SK-N-SH (cell line): ENCODE results near the gene PEX14. TPM values are rescaled to one million over a fixed set of nuclear protein-coding genes. Genes with fewer than 3 reads are reported as not detected.

Experiments
- CTCF ChIA-PET: fragments of 300-600, 350-600 bp; formaldehyde crosslinking; extraction: SDS; loops from one replicate; lab custom pipeline; 2021; lab: Yijun Ruan, JAX
- POLR2A ChIA-PET: fragments of 350-600 bp; sonication (Branson Sonifier 250); formaldehyde crosslinking; extraction: SDS; loops from one replicate; lab custom pipeline; 2020; ENCODE audit warnings: antibody characterized with exemption, inconsistent platforms; lab: Yijun Ruan, JAX
- DNase-seq: peaks from one replicate; pipeline ENCODE4 v3.0.0; 2012
- H2AFZ ChIP-seq: fragments of 200-600 bp; sonication (generic); 2 replicates; pipeline ENCODE4 v1.8.1; 2016; ENCODE audit warnings: antibody characterized with exemption, mild to moderate bottlenecking, low read depth
- H3F3A ChIP-seq: fragments of 200-600 bp; sonication (generic); replicated peaks from 2 replicates; pipeline ENCODE3; 2016; ENCODE audit warnings: antibody characterized with exemption, mild to moderate bottlenecking; ENCODE audit not compliant: insufficient read depth
- H3K27ac ChIP-seq, 2 experiments: fragments of 200-500 bp in 1 of 2; fragments of 200-600 bp in 1 of 2; sonication (Bioruptor generic) in 1 of 2; sonication (generic), shearing (Covaris generic) in 1 of 2; 2 replicates each; pipeline versions ENCODE4 v1.5.1 to v1.6.1; 2014 to 2016; ENCODE audit warnings: low read depth in 2 of 2, inconsistent platforms in 1 of 2, low read length in 1 of 2, mild to moderate bottlenecking in 1 of 2, mixed read lengths in 1 of 2
- H3K27me3 ChIP-seq: fragments of 200-600 bp; sonication (generic), shearing (Covaris generic); 2 replicates; pipeline ENCODE4 v1.6.1; 2016; ENCODE audit warnings: mixed run types; ENCODE audit not compliant: insufficient read depth
- H3K36me3 ChIP-seq, 2 experiments: fragments of 200-500 bp in 1 of 2; fragments of 200-600 bp in 1 of 2; sonication (Bioruptor generic) in 1 of 2; sonication (generic) in 1 of 2; replicated peaks in 1 of 2; 2 replicates each; pipeline versions ENCODE3 to v1.5.1; 2014 to 2016; ENCODE audit warnings: low read length in 1 of 2, mild to moderate bottlenecking in 1 of 2; ENCODE audit not compliant: insufficient read depth in 2 of 2, control insufficient read depth in 1 of 2
- H3K4me1 ChIP-seq, 2 experiments: fragments of 200-500 bp in 1 of 2; fragments of 200-600 bp in 1 of 2; sonication (Bioruptor generic) in 1 of 2; sonication (generic), shearing (Covaris generic) in 1 of 2; 2 replicates each; pipeline versions ENCODE4 v1.5.1 to v1.6.1; 2014 to 2016; ENCODE audit warnings: low read depth in 1 of 2, low read length in 1 of 2, mixed run types in 1 of 2; ENCODE audit not compliant: insufficient read depth in 2 of 2, control insufficient read depth in 1 of 2
- H3K4me2 ChIP-seq: fragments of 200-600 bp; sonication (generic), shearing (Covaris generic); 2 replicates; pipeline ENCODE4 v1.6.1; 2017; ENCODE audit warnings: mixed run types
- H3K4me3 ChIP-seq, 2 experiments: fragments of 200-500 bp in 1 of 2; fragments of 200-600 bp in 1 of 2; sonication (Bioruptor generic) in 1 of 2; sonication (generic), shearing (Covaris generic) in 1 of 2; 2 replicates each; pipeline versions ENCODE4 v1.5.1 to v1.8.1; 2014 to 2016; ENCODE audit warnings: low read depth in 2 of 2, inconsistent platforms in 1 of 2, low read length in 1 of 2, mild to moderate bottlenecking in 1 of 2, mixed read lengths in 1 of 2, moderate library complexity in 1 of 2
- H3K79me2 ChIP-seq: fragments of 200-600 bp; sonication (generic); 2 replicates; pipeline ENCODE4 v1.8.1; 2017; ENCODE audit warnings: mild to moderate bottlenecking; ENCODE audit not compliant: insufficient read depth
- H3K9ac ChIP-seq: fragments of 200-600 bp; sonication (generic); 2 replicates; pipeline ENCODE4 v1.6.1; 2017; ENCODE audit warnings: mixed run types
- H3K9me2 ChIP-seq: fragments of 200-600 bp; sonication (generic); 2 replicates; pipeline ENCODE4 v1.6.1; 2017; ENCODE audit warnings: mixed run types
- H3K9me3 ChIP-seq: fragments of 200-600 bp; sonication (generic); 2 replicates; pipeline ENCODE4 v1.6.1; 2017; ENCODE audit warnings: mixed run types, mild to moderate bottlenecking, moderate library complexity
- H4K20me1 ChIP-seq: fragments of 200-600 bp; sonication (generic); 2 replicates; pipeline ENCODE4 v1.6.1; 2017; ENCODE audit warnings: mild to moderate bottlenecking, mixed run types; ENCODE audit not compliant: insufficient read depth
- CHD2 ChIP-seq: fragments of 150-350 bp; IDR thresholded peaks from 2 replicates; pipeline ENCODE4 v1.6.1; 2018; ENCODE audit warnings: low read length; ENCODE audit not compliant: partially characterized antibody
- CTCF ChIP-seq: fragments of 200-600 bp; sonication (generic); IDR thresholded peaks from 2 replicates; pipeline ENCODE4 v1.6.1; 2017; ENCODE audit warnings: antibody characterized with exemption, mild to moderate bottlenecking, moderate library complexity
- ELF1 ChIP-seq: IDR thresholded peaks from 2 replicates; pipeline ENCODE4 v1.4.0; 2012
- EZH2phosphoT487 ChIP-seq: fragments of 200-600 bp; sonication (generic); IDR thresholded peaks from 2 replicates; pipeline ENCODE4 v1.6.1; 2017; ENCODE audit warnings: low read depth, mixed run types, mild to moderate bottlenecking, antibody characterized with exemption, moderate library complexity, borderline replicate concordance
- FOSL2 ChIP-seq: IDR thresholded peaks from 2 replicates; pipeline ENCODE4 v1.4.0; 2012; ENCODE audit warnings: low read depth, mild to moderate bottlenecking, moderate library complexity, borderline replicate concordance
- FOXJ3 ChIP-seq: sonication (generic); formaldehyde crosslinking; IDR thresholded peaks from 2 replicates; pipeline ENCODE4 v1.5.1; 2020; ENCODE audit warnings: mild to moderate bottlenecking, missing genetic modification reagents
- FOXM1 ChIP-seq: IDR thresholded peaks from 2 replicates; pipeline ENCODE4 v1.4.0; 2012; ENCODE audit warnings: low read depth, mild to moderate bottlenecking
- IRF3 ChIP-seq: fragments of 150-350 bp; IDR thresholded peaks from 2 replicates; pipeline ENCODE4 v1.6.1; 2016; ENCODE audit warnings: mild to moderate bottlenecking, low read depth, low read length
- MAX ChIP-seq: IDR thresholded peaks from 2 replicates; pipeline ENCODE4 v1.4.0; 2012; ENCODE audit warnings: low read depth
- NRF1 ChIP-seq: IDR thresholded peaks from 2 replicates; pipeline ENCODE4 v1.6.1; 2012; ENCODE audit warnings: low read depth, mild to moderate bottlenecking, low read length
- PBX3 ChIP-seq: IDR thresholded peaks from 2 replicates; pipeline ENCODE4; 2012
- POLR2AphosphoS5 ChIP-seq: IDR thresholded peaks from 2 replicates; pipeline ENCODE4 v1.6.1; 2012; ENCODE audit warnings: low read depth, low read length
- RAD21 ChIP-seq: IDR thresholded peaks from 2 replicates; pipeline ENCODE4 v1.6.1; 2012; ENCODE audit warnings: mild to moderate bottlenecking, low read length
- RCOR1 ChIP-seq: fragments of 150-350 bp; IDR thresholded peaks from 2 replicates; pipeline ENCODE4 v1.6.1; 2017; ENCODE audit warnings: antibody characterized with exemption, low read length
- RFX5 ChIP-seq: IDR thresholded peaks from 2 replicates; pipeline ENCODE4 v1.6.1; 2012; ENCODE audit warnings: mild to moderate bottlenecking, improper control_type of control experiment, low read length
- SIN3A ChIP-seq: IDR thresholded peaks from 2 replicates; pipeline ENCODE4 v1.6.1; 2012; ENCODE audit warnings: low read depth, mild to moderate bottlenecking, low read length, moderate library complexity, borderline replicate concordance
- TAF1 ChIP-seq: IDR thresholded peaks from 2 replicates; pipeline ENCODE4 v1.6.1; 2012; ENCODE audit warnings: low read depth, mild to moderate bottlenecking, low read length, moderate library complexity, borderline replicate concordance
- TCF12 ChIP-seq: IDR thresholded peaks from 2 replicates; pipeline ENCODE4 v1.4.0; 2012
- TEAD4 ChIP-seq: IDR thresholded peaks from 2 replicates; pipeline ENCODE4 v1.4.0; 2012; ENCODE audit warnings: mild to moderate bottlenecking, borderline replicate concordance; ENCODE audit not compliant: insufficient read depth
- WGBS: methylation state at CpG from one replicate; pipeline ENCODE4 v1.1.6; 2017; ENCODE audit warnings: low lambda C conversion rate; 5-methylcytosine and 5-hydroxymethylcytosine counted together
- polyA plus RNA-seq, 3 experiments: library from polyadenylated mRNA; depleted of rRNA; stranded (reverse); fragments of >200 nt; gene quantifications; 2 replicates each; pipeline ENCODE4 v1.2.3, GENCODE V29; 2012

The PEX14 gene
- polyA plus RNA-seq, 1 of the 3 experiments (the other 2 are of a cell fraction), result 36.2 TPM

- Histone ChIP-seq H3K9ac (no peak overlapping the region), H4K20me1 (no peaks in the 10 kb centered on the region), H3K27me3 (no peaks in the 10 kb centered on the region), H3F3A (no peaks in the 10 kb centered on the region), H3K9me3 (no peaks in the 10 kb centered on the region), H3K79me2 (no peaks in the 10 kb centered on the region), H3K4me2 (no peak overlapping the region), H3K9me2 (no peaks in the 10 kb centered on the region), H3K4me1 (peaks cover 0 to 59% of the 10 kb centered on the region in 2 experiments; a peak in 1 of 4 replicates), H3K36me3 (no peaks in the 10 kb centered on the region), H3K4me3 (no peak overlapping the region), H3K27ac (no peak overlapping the region), H2AFZ (no peak overlapping the region)
- WGBS, result 80% methylated on average over 1 of the region's 5 CpGs
- DNase-seq, result no peak
- POLR2A ChIA-PET, result no interaction called here
- CTCF ChIA-PET, result interaction anchor here (0.8 to 1.1 kb wide), 2 partner anchors 10 to 181 kb away, joined by 3 to 4 read pairs; no protein-coding TSS in a partner anchor
- TF ChIP-seq RFX5 (no peak), FOXM1 (no peak), TAF1 (no peak), TEAD4 (no peak)
Observed at GRCh38 chr1:10675813-10676212, 201.1 kb downstream of the PEX14 start.

GRCh38 chr1:10676963-10677362, 202.2 kb downstream of the PEX14 start:
- Histone ChIP-seq H3F3A (no peaks in the 10 kb centered on the region), H3K9me3 (no peaks in the 10 kb centered on the region), H2AFZ (no peak overlapping the region), H3K79me2 (no peaks in the 10 kb centered on the region), H3K4me2 (no peak overlapping the region), H3K9me2 (no peaks in the 10 kb centered on the region), H3K9ac (no peak overlapping the region), H3K4me3 (no peak overlapping the region), H3K27ac (no peak overlapping the region), H4K20me1 (no peaks in the 10 kb centered on the region), H3K36me3 (no peaks in the 10 kb centered on the region), H3K27me3 (no peaks in the 10 kb centered on the region), H3K4me1 (peaks cover 0 to 53% of the 10 kb centered on the region in 2 experiments; a peak in 1 of 4 replicates)
- no peak for TF ChIP-seq TAF1
- no peak for TF ChIP-seq EZH2phosphoT487
- TF ChIP-seq RCOR1, result no peak
- TF ChIP-seq FOXM1, result no peak
- no peak for TF ChIP-seq RAD21
- TF ChIP-seq ELF1, result no peak
- no peak for TF ChIP-seq NRF1
- TF ChIP-seq POLR2AphosphoS5, result no peak
- TF ChIP-seq TEAD4, result no peak
- no peak for TF ChIP-seq CHD2
- no peak for TF ChIP-seq IRF3
- TF ChIP-seq FOXJ3 (CRISPR knock-in tag), result no peak
- no peak for TF ChIP-seq PBX3
- TF ChIP-seq FOSL2, result no peak
- TF ChIP-seq TCF12, result no peak
- no peak for TF ChIP-seq CTCF
- no peak for TF ChIP-seq MAX
- TF ChIP-seq SIN3A, result no peak
- TF ChIP-seq RFX5, result no peak
- 78% methylated on average over 10 of the region's 13 CpGs for WGBS
- no peak for DNase-seq
- ChIA-PET CTCF (interaction anchor here (0.9 to 1.7 kb wide), 4 partner anchors 13 to 190 kb away, joined by 3 to 4 read pairs (median 4); no protein-coding TSS in a partner anchor), POLR2A (no interaction called here)
